HEK293T (cell line): ENCODE data around the gene BNIPL.

Experiments
- CTCF ChIA-PET: fragments of 350-600 bp; formaldehyde crosslinking; extraction: SDS; loops from one replicate; lab custom pipeline; 2021; ENCODE audit warnings: antibody characterized with exemption, inconsistent platforms; lab: Yijun Ruan, JAX
- POLR2A ChIA-PET: fragments of 350-600 bp; formaldehyde crosslinking; extraction: SDS; loops from one replicate; lab custom pipeline; 2020; ENCODE audit warnings: antibody characterized with exemption, inconsistent platforms; lab: Yijun Ruan, JAX
- DNase-seq: peaks from one replicate; pipeline ENCODE4 v3.0.0; 2012; ENCODE audit warnings: mixed read lengths; ENCODE audit errors: extremely low spot score
- ARNT ChIP-seq: fragments of 450-650 bp; IDR thresholded peaks from 2 replicates; pipeline ENCODE4 v1.6.1; 2017; ENCODE audit warnings: mild to moderate bottlenecking
- BHLHE40 ChIP-seq: fragments of 450-650 bp; IDR thresholded peaks from 2 replicates; pipeline ENCODE4 v1.6.1; 2016; ENCODE audit warnings: mild to moderate bottlenecking, moderate library complexity, borderline replicate concordance
- CTBP1 ChIP-seq: fragments of 450-650 bp; IDR thresholded peaks from 2 replicates; pipeline ENCODE4 v1.6.1; 2016; ENCODE audit warnings: borderline replicate concordance
- ELF4 ChIP-seq: fragments of 450-650 bp; IDR thresholded peaks from 2 replicates; pipeline ENCODE4 v1.6.1; 2017; ENCODE audit warnings: antibody characterized with exemption
- FOXA1 ChIP-seq: fragments of 450-650 bp; IDR thresholded peaks from 2 replicates; pipeline ENCODE4 v1.6.1; 2016; ENCODE audit warnings: mild to moderate bottlenecking
- FOXK2 ChIP-seq: fragments of 450-650 bp; IDR thresholded peaks from 2 replicates; pipeline ENCODE4 v1.6.1; 2016; ENCODE audit warnings: mild to moderate bottlenecking
- FOXM1 ChIP-seq: fragments of 450-650 bp; IDR thresholded peaks from 2 replicates; pipeline ENCODE4 v1.6.1; 2017; ENCODE audit warnings: mild to moderate bottlenecking, borderline replicate concordance
- HDGF ChIP-seq: fragments of 450-650 bp; IDR thresholded peaks from 2 replicates; pipeline ENCODE4 v1.6.1; 2017; ENCODE audit warnings: antibody characterized with exemption, borderline replicate concordance
- L3MBTL2 ChIP-seq: fragments of 450-650 bp; conservative IDR thresholded peaks from 2 replicates; pipeline ENCODE4 v1.6.1; 2016; ENCODE audit warnings: mild to moderate bottlenecking
- LEF1 ChIP-seq: fragments of 450-650 bp; IDR thresholded peaks from 2 replicates; pipeline ENCODE4 v1.6.1; 2017; ENCODE audit warnings: mild to moderate bottlenecking, borderline replicate concordance
- NFRKB ChIP-seq: fragments of 450-650 bp; IDR thresholded peaks from 2 replicates; pipeline ENCODE4 v1.6.1; 2016; ENCODE audit warnings: mild to moderate bottlenecking, moderate library complexity
- SP1 ChIP-seq: fragments of 450-650 bp; IDR thresholded peaks from 2 replicates; pipeline ENCODE4 v1.6.1; 2017
- SUZ12 ChIP-seq: fragments of 450-650 bp; IDR thresholded peaks from 2 replicates; pipeline ENCODE4 v1.6.1; 2016; ENCODE audit warnings: mild to moderate bottlenecking
- TARDBP ChIP-seq: fragments of 450-650 bp; IDR thresholded peaks from 2 replicates; pipeline ENCODE4 v1.6.1; 2016
- ZNF384 ChIP-seq: fragments of 450-650 bp; IDR thresholded peaks from 2 replicates; pipeline ENCODE4 v1.6.1; 2016
- TF ChIP-seq, protein P1 (sequence below): fragments of 450-650 bp; IDR thresholded peaks from 2 replicates; pipeline ENCODE4 v1.6.1; 2016

The BNIPL gene

DNA sequence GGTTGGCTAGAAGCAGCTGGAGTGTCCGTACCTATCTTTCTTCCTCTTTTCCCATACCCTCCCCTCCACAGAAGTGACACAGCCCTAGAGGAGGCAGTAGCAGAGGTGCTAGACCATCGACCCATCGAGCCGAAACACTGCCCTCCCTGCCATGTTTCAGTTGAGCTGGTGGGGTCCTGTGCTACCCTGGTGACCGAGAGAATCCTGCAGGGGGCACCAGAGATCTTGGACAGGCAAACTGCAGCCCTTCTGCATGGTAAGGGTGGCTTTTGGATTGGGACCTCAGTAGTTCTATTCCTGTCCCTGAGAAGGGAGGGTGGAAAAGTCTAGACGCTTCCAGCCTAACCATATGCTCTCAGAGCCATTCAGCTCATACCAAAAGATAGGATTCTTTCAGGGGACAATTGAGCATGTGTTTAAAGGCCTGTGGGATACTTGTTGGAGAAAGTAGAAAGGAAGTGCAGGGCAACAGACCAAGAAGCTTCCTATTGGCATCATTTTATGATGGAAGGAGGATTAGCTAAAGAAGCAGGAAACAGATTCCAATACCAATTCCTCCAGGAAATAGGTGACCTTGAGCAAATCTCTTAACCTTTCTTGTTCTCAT lies 11.7 kb upstream of the BNIPL start:
- DNase-seq = peak; percentile 84
- POLR2A ChIA-PET = interaction anchor here (0.6 to 0.8 kb wide), 2 partner anchors 10 to 257 kb away, joined by 3 read pairs; partner anchors contain the start of gene ZNF687
- TF ChIP-seq L3MBTL2 (no peak), NFRKB (no peak), ZNF384 (no peak), SP1 (no peak), SUZ12 (no peak), ARNT (no peak), CTBP1 (no peak), LEF1 (no peak), FOXK2 (no peak), ELF4 (no peak), BHLHE40 (no peak), FOXM1 (no peak), HDGF (no peak), FOXA1 (no peak), TARDBP (no peak)
- TF ChIP-seq, protein P1, sequence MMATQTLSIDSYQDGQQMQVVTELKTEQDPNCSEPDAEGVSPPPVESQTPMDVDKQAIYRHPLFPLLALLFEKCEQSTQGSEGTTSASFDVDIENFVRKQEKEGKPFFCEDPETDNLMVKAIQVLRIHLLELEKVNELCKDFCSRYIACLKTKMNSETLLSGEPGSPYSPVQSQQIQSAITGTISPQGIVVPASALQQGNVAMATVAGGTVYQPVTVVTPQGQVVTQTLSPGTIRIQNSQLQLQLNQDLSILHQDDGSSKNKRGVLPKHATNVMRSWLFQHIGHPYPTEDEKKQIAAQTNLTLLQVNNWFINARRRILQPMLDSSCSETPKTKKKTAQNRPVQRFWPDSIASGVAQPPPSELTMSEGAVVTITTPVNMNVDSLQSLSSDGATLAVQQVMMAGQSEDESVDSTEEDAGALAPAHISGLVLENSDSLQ = no peak
- CTCF ChIA-PET = interaction anchor here (0.6 to 1.3 kb wide), 10 partner anchors 14 to 92 kb away, joined by 3 to 6 read pairs (median 3); no protein-coding TSS in a partner anchor

DNA sequence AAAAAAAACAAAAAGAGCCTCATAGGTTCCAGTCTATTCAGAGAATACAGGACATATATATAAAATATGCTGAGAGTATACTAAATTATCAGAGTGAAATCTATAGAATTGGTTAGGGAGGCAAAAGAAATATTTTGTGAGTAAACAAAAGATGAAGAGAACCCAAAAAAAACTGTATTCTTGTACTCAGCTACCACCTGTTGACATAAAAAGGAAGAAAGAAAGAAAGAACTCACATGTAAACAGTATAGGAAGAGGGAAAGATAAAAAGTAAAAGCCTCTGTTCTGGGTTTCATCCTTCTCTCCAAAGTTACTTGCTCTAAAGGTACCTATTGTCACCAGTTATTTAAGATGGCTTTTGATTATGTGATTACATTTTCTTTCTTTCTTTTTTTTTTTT lies 9.9 kb upstream of the BNIPL start:
- no peak for DNase-seq
- ChIA-PET POLR2A (no interaction called here), CTCF (interaction anchor here (1.0 kb wide), 1 partner anchor 50 kb away, joined by 3 read pairs; no protein-coding TSS in a partner anchor)
- TF ChIP-seq L3MBTL2 (no peak), ELF4 (no peak)
- TF ChIP-seq, protein P1 = no peak

DNA sequence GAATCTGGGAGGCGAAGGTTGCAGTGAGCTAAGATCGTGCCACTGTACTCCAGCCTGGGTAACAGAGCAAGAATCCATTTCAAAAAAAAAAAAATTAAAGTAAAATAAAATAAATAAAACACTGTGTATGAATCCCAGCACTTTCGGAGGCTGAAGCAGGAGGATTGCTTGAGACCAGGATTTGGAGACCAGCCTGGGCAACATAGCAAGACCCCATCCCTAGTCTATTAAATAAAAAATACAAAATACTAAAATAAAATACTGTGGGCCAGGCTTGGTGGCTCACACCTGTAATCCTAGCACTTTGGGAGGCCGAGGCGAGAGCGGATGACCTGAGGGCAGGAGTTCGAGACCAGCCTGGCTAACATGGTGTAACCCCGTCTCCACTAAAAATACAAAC lies 4.2 kb upstream of the BNIPL start:
- ChIA-PET CTCF (no interaction called here), POLR2A (interaction anchor here (0.9 to 1.3 kb wide), 2 partner anchors 16 to 39 kb away, joined by 3 to 6 read pairs; partner anchors contain the start of genes C1orf56 and GABPB2)

DNA sequence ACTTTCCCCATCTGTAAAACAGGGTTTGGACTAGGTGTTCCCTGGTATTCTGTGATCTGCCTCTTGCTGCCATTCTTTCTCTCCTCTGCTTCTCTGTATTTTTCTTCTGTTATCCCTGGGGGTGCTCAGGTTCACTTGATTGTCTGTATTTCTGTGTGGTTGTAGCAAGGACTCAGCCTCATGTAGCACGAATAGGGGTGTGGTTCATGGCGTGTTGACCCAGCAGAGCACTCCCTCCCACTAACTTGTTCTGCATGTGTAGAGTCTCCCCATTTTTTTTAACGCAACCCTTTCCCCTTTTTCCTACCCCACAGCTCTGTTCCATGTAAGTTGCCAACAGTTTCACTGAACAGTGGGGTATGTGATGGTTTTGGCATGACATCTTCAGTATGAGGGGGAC lies 1.2 kb upstream of the BNIPL start:
- POLR2A ChIA-PET = no interaction called here
- DNase-seq = no peak
- TF ChIP-seq TARDBP (no peak), SUZ12 (no peak), HDGF (no peak), FOXA1 (no peak), SP1 (no peak), L3MBTL2 (no peak), ZNF384 (no peak), ELF4 (no peak), LEF1 (no peak), BHLHE40 (no peak), ARNT (no peak), FOXM1 (no peak), NFRKB (no peak), CTBP1 (no peak), FOXK2 (no peak)
- TF ChIP-seq, protein P1 = no peak
- CTCF ChIA-PET = interaction anchor here (0.6 to 1.7 kb wide), 3 partner anchors 11 to 951 kb away, joined by 3 to 4 read pairs (median 3); no protein-coding TSS in a partner anchor

More for the DNA sequence above, 4.2 kb upstream of the BNIPL start:
- TF ChIP-seq FOXM1 = no peak
- TF ChIP-seq HDGF = no peak
- no peak for TF ChIP-seq ARNT
- TF ChIP-seq L3MBTL2 = no peak
- TF ChIP-seq FOXA1 = no peak
- no peak for TF ChIP-seq TARDBP
- no peak for TF ChIP-seq FOXK2
- no peak for TF ChIP-seq ELF4
- no peak for TF ChIP-seq SP1
- TF ChIP-seq, protein P1 = no peak
- TF ChIP-seq CTBP1 = no peak
- TF ChIP-seq LEF1 = no peak
- no peak for TF ChIP-seq ZNF384
- no peak for TF ChIP-seq SUZ12
- TF ChIP-seq BHLHE40 = no peak
- DNase-seq = no peak

DNA sequence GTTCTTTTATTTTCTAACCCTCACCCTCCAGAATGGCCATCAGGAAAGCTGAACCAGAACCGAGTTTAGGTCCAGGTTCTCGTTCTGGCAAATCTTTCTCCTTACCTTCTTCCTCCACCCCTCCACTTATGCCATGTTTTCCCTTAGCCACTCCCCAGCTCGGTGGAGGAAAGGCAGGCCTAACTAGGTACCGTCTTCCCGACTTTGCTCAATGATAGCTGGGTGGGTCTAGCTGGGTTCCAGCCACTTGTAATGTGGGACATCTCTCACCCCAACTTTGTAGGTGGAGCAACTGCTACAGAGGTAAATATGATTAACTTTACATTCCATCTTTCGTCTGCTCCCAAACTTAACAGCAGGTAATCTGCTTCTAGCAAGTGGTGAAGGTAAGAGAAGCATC lies 646 bp downstream of the BNIPL start:
- no peak for DNase-seq
- ChIA-PET POLR2A (interaction anchor here (1.6 kb wide), 1 partner anchor 11 kb away, joined by 4 read pairs; the partner anchor contains the start of gene C1orf56), CTCF (no interaction called here)
- TF ChIP-seq FOXA1 (no peak), LEF1 (no peak)

DNA sequence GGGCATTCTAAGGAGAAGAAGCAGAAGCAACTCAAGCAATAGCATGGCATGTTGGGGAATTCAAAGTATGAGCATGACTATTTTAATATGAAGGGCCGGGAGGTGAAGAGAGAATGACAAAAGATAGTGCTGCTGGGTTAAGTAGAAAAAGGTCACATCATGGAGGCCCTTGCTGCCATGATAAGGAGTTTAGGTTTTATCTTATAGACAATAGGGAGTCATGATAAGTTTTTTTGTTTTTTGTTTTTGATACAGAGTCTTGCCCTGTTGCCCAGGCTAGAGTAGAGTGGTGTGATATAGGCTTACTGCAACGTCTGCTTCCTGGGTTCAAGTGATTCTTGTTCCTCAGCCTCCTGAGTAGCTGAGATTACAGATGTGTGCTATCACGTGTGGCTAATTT lies 3.1 kb downstream of the BNIPL start:
- DNase-seq = no peak
- POLR2A ChIA-PET = interaction anchor here (0.9 kb wide), 1 partner anchor 22 kb away, joined by 3 read pairs; no protein-coding TSS in a partner anchor
- TF ChIP-seq LEF1 = no peak
- no peak for TF ChIP-seq TARDBP
- TF ChIP-seq, protein P1 = no peak
- TF ChIP-seq BHLHE40 = no peak
- no peak for TF ChIP-seq FOXM1
- no peak for TF ChIP-seq HDGF
- CTCF ChIA-PET = no interaction called here
